GM21737 (cell line): ENCODE measurements around the gene ZNF324.
"Not testable (repeated sequence)": the region's sequence is repeated elsewhere in the genome, so short reads cannot be mapped to it uniquely, and the experiment has no call there.

Experiments
- ATAC-seq: cut with Tn5 transposase; IDR thresholded peaks from one replicate; pipeline ENCODE4 v1.9.1; 2021; ENCODE audit warnings: mild to moderate bottlenecking, moderate library complexity; ENCODE audit not compliant: unreplicated experiment

The ZNF324 gene

DNA sequence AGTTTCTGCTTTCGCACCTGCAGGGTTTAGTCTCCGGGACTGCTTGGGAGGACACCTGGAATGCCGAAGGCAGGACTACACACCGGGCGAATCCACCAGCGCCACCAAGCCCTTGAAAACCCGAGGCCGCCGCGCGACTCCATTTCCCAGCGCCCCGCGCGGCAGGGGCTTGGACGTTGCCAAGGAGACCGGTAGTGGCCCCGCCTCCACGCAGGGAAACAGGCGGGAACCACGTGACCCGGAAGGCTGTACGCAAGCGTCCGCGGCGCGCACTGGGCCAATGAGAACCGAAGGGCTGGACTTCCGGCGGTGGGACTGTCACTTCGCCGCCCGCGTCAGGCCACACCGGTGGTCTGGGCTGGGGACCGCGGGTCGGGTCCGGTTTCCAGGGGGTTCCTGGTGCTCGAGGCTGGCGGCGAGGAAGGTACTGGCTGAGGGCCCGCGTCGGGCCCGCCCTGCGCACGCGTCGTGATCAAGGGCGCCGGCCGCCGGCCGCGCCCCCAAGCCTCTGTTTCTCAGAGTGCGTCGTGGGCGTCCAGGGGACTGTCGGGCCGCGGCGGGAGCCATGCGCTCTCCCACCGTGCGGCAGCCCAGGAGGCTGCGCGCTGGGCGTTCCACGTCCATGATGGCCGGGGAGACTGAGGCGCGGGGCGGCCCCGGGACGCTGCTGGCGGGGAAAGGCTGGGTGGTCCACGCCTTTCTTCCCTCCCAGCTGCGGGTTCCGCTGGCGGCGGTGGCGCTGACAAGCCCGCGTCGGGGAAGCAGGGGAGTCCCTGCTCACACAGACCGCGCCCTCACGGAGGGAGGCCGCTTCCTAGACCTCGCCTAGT is at the start of gene ZNF324:
ZNF324 (plus strand) TSS at position 321 of the 830 bp plus-strand sequence. CDS start 2,106 bp downstream, outside the sequence.
- ATAC-seq, result peak; percentile 92

DNA sequence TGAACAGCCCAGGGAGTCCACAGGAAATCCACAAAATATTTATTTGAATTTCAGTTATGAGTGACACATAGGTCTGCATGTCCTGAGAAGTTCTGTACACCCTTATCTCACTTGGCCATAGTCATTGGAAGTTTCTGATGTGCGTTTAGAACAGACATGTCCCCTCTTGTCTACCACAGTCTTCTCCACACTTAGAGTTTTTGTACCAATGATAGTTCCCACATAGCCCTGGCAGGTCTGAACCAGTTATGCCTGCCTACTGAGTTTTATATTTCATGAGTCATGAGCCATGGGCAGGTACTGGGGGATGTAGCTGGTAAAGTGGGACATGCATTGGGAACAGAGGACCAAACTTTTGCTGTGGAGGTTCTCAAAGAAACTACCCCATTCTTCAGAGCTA is 38.3 kb upstream of the ZNF324 start:
- ATAC-seq, result no peak

DNA sequence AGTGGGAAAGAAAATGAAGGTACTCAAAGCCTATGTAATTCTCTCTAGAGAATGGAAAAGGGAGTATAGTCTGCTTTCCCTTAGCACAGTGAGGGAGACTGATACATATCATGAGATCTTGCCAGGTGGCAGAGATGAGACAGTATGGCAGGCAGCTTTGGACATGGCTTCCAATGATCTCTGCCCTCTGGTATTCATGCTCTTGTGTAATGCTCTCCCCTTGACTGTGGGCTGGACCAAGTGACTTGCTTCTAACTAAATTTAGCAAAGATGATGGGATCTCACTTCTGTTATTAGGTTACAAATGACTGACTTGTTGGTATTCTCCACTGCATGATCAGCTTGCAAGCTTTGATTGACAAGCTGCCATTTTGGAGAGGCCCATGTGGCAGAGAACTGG is 37.1 kb upstream of the ZNF324 start:
- ATAC-seq, result no peak

DNA sequence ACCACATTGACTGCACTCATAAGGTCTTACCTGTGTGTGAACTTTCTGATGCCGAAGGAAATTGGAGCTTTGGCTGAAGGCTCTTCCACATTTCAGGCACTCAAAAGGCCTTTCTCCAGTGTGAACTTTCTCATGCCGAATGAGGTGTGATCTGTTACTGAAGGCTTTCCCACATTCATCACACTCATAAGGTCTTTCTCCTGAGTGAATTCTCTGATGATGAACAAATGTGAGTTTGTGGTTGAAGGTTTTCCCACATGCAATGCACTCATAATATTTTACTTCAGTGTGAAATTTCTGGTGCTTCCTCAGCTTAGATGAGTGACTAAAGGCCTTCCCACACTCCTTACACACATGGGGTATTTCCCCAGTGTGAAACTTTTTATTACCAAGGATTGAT is 32.7 kb upstream of the ZNF324 start:
- no peak for ATAC-seq

DNA sequence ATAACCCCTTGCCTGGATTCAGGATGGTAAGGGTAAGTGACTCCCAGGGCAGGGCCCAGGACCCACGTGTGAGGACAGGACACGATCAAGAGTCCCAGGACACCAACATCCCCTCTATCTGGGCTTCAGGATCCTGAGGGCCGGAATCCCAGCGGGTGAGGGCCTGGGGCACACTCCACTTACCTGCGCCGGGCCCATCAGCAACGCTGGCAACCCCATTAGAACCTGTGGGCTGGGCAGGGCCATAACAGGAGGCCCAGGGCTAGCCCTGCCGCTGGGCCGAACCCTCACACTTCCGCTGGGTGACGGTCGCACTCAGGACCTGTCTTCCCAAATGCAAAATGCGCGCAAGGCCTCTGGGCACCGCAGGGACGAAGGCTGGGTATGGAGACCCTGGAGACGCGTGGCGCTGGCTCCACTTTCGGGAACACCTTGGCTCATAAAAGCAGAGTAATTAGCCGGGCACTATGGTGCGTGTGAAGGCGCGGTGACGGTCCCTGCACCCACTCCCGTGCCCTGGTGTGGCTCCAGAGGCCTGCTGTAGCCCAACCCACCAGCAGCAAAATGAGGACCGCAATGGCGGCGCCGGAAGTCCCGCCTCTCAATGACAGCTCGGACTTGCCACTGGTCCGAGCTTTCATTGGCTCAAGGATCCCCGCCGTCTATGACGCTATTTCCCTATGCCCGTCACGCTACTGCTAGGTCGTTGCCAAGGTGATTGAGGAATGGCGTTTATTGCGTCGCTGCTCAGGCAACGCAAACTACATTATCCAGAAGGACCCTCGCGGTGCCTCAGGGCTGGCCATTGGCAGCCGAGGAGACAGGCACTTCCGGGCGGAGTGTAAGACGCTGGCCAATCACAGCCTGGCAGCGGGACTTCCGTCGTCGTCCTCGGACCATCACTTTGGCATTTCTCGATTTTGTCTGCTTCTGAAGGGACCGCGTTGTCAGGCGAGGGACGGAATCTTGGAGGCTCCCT is 27.0 kb upstream of the ZNF324 start, which contains the start of gene ZNF132:
ZNF132 (minus strand) TSS at position 578 of the 979 bp plus-strand sequence; CDS start at position 246, 332 bp downstream.
- ATAC-seq, result peak; percentile 93

DNA sequence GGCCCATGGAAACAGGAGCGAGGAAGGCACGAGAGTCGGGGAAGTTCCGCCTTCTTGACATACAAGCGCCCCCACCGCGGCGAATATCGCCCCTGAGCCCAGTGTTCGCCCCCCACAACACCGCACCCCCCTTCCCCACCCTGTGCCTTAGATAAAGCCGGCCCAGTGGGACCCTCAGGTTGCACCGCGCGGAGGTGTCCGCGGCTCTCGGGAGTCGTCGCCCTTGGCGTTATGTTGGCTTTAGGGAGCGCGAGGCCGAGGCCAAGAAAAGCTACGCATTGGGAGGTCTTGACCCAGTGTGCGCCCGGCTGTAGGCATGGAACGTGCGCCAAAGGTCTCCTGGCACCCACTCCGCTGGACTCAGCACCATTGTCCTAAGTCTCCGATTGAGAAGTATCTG is 26.3 kb upstream of the ZNF324 start:
- no peak for ATAC-seq

DNA sequence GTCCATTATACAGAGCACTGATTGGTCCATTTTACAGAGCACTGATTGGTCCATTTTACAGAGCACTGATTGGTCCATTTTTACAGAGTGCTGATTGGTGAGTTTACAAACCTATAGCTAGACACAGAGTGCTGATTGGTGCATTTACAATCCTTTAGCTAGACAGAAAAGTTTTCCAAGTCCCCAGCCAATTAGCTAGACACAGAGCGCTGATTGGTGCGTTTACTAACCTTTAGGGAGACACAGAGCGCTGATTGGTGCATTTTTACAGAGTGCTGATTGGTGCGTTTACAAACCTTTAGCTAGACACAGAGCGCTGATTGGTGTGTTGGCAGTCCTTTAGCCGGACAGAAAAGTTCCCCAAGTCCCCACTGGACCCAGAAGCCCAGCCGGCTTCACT is 23.9 kb upstream of the ZNF324 start:
- ATAC-seq, result not testable (repeated sequence)

DNA sequence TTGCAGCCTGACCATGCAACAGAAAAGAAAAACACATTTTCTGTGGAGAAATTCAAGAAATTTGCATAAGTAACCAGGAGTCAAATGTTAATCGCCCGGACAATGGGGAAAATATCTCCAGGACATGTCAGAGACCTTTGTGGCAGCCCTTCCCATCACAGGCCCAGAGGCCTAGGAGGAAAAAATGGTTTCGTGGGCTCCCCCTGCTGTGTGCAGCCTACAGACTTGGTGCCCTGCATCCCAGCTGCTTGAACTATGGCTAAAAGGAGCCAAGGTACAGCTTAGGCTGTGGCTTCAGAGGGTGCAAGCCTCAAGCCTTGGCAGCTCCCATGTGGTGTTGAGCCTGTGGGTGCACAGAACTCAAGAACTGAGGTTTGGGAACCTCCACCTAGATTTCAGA is 18.0 kb upstream of the ZNF324 start:
- not testable (repeated sequence) for ATAC-seq

DNA sequence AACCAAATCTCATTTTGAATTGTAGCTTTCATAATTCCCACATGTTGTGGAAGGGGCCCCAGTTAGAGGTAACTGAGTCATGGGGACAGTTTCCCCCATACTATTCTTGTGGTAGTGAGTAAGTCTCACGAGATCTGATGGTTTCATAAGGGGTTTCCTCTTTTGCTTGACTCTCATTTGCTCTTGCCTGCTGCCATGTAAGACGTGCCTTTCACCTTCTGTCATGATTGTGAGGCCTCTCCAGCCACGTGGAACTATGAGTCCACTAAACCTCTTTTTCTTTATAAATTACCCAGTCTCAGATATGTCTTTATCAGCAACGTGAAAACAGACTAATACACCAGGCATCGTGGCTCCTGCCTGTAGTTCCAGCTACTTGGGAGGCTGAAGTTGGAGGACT is 16.9 kb upstream of the ZNF324 start:
- ATAC-seq, result not testable (repeated sequence)

DNA sequence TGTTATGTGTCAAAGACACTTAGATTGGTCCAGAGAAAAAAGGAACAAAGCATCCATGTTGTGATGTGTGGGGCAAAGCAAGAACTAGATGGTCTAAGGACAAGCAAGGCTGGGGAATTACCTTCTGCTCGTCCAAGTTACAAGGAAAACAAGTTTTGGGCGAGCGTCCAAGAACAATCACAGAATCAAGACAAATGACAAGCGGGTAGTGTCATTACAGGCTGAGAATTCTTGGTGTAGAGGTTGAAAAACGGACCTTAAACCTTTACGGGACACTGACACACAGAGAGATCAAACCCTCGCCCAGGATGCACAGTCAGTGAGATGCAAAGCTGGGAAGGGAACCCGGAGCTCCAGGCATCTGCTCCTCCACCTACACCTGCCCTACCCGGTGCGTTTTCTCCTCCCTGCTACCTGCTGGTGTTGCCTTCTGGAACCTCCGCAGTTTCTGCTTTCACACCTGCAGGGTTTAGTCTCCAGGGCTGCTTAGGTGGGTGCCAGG is 16.0 kb upstream of the ZNF324 start:
- peak; percentile 15 for ATAC-seq

DNA sequence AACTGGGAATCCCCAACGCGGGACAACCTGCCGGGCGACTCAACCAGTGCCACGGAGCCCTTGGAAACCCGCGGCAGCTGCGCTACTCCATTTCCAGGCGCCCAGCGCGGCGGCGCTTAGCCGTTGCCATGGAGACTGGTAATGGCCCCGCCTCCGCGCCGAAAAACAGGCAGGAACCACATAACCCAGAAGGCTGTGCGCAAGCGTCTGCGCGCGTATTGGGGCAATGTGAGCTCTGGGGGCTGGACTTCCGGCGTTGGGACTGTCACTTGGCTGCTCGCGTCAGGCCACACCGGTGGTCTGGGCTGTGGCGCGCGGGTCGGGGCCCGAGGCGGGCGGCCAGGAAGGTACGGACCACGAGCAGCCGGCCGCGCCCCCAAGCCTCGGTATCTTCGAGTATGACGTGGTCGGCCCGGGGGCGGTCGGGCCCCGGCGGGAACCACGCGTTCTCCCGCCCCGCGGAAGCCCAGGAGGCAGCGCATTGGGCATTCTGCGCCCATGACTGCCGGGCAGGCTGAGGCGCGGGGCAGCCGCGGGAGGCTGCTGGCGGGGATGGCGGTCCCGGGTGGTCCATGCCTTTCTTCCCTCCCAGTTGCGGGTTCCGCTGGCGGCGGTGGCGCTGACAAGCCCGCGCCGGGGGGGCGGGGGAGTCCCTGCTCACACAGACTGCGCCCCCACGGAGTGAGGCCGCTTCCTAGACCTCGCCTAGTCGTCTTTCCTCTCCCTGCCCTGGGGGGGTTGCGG is 15.3 kb upstream of the ZNF324 start, which contains the start of gene ZNF324B:
ZNF324B (plus strand) TSS at position 265 of the 744 bp plus-strand sequence. CDS start 2,080 bp downstream, outside the sequence.
- ATAC-seq, result peak; percentile 87

DNA sequence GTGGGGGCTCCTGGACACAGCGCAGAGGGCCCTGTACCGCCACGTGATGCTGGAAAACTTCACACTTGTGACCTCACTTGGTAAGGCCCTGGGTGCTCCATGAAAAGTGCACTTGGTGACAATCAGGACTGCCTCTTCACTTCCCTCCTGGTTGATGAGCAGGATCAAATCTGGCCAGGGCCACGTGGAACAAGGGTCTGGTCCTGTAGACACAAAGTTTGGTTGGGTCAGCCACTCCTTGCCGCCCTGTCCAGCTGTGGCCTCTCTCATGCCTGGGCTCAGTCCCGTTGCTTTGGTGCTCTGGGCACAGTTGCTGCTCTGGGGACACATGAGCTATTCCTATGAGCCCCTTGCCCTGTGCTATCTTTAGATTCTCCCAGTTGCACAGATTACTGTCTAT is 13.1 kb upstream of the ZNF324 start:
- ATAC-seq, result no peak

DNA sequence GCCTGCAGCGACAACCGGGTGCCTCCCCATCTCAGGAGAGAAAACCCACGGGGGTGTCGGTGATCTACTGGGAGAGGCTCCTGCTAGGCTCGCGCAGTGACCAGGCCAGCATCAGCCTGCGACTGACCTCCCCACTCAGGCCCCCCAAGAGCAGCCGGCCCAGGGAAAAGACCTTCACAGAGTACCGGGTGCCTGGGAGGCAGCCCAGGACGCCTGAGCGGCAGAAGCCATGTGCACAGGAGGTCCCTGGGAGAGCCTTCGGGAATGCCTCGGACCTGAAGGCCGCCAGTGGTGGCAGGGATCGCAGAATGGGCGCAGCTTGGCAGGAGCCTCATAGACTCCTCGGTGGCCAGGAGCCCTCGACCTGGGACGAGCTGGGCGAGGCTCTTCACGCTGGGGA is 11.6 kb upstream of the ZNF324 start:
- no peak for ATAC-seq

DNA sequence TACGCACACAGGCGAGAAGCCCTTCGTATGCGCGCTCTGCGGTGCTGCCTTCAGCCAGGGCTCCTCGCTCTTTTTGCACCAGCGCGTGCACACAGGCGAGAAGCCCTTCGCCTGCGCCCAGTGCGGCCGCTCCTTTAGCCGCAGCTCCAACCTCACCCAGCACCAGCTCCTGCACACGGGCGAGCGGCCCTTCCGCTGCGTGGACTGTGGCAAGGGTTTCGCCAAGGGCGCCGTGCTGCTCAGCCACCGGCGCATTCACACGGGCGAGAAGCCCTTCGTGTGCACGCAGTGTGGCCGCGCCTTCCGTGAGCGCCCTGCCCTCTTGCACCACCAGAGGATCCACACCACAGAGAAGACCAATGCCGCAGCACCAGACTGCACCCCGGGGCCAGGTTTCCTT is 10.8 kb upstream of the ZNF324 start:
- ATAC-seq, result no peak

DNA sequence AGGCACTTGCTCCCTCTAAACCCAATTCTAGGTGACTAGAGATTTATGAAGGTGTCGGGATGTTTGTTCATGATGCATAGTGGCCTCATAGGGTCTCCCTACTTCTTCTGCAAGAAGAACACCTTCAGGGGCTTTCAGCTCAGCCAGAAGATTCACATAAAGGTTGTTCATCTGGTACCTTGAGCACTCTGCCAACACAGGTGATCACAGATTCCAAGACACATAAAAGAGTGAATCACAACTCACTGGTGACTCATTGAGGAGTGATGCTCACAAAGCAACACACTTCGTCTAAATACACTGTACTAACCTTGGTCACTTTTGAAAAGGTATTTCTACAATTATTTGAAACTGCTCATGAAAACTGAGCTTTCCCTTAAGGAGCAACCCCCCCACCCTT is 6.8 kb upstream of the ZNF324 start:
- ATAC-seq, result no peak

DNA sequence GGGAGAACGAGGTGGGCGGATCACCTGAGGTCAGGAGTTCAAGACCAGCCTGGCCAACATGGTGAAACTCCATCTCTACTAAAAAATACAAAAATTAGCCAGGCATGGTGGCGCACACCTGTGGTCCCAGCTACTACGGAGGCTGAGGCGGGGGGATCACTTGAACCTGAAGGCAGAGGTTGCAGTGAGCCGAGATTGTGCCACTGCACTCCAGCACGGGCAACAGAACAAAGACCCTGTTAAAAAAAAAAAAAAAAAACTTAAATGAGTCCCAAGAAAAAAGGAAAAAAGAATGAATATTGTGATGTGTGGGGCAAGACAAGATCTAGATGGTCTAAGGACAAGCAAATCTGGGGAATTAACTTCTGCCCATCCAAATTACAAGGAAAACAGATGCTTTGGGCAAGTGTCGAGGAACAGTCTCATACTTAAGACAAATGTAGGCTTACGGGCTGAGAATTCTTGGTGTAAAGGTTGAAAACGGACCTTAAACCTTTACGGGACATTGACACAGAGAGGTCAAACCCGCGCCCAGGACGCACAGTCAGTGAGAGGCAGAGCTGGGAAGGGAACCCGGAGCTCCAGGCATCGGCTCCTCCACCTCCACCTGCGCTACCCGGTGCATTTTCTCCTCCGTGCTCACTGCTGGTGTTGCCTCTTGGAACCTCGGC is 656 bp upstream of the ZNF324 start:
- ATAC-seq, result peak; percentile 22

DNA sequence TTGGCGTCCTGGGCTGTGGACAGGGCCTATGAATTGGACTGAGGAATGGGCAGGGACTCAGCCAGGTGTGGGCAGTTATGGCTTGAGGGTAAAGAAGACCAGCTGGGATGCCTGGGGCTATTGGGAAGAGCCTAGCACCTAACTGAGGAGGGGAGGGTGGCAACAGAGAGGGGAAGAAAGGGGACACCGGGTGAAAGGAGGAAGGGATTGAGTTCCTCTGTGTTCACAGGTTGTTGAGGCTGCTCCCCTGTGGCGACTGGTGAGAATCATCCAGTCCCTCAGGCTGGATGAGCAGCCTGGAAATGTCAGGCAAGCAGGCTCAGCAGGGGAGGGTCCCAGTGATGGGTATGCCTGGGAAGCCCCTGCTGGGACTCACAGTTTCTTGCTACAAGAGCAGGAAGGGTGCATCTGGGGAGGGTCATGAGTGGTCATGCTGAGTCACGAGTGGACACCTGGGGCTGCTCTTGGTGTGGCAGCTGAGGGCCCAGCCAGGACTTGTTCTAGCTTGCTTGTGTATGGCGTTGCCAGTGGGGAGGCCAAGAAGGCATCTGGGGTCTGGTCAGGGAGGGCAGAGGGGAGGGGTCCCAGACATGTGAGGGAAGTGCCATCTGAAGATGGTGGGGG is 1.4 kb downstream of the ZNF324 start:
- no peak for ATAC-seq

DNA sequence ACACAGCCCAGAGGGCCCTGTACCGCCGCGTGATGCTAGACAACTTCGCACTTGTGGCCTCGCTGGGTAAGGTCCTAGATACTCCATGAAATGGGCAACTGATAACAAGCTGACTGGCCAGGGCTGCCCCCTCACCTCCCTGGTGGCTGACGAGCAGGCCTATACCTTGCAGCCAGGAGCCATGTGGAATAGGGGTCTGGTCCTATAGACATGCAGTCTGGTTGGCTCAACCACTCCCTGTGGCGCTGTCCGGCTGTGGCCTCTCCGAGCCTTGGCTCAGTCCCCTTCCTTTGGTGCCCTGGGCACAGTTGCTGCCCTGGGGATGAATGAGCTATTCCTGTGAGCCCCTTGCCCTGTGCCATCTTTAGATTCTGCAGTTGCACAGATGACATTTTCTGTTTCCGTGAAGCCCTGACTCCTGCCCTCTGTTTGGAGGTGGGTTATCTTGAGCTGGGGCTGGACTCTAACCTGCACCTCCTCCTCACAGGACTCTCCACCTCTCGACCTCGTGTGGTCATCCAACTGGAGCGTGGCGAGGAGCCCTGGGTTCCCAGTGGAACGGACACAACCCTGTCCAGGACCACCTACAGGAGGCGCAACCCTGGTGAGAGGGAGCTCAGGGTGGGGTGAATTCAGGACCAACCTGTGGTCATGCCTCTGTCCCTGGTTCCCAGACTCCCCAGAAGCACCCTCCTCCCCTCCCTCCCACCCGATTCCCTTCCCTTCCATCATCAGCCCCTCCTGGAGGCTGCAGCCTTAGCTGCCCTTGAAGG is 2.5 kb downstream of the ZNF324 start:
- no peak for ATAC-seq
